Measurements from ENCODE around the gene C1orf21. TPM values are rescaled to one million over a fixed set of nuclear protein-coding genes. Genes with fewer than 3 reads are reported as not detected.

Gene C1orf21
- polyA plus RNA-seq, 3 donors: 0.23 to 1.1 (median 0.28) TPM

GRCh38 chr1:184555665-184556641 is 169.1 kb downstream of the C1orf21 start:
- H3K9me3 Mint-ChIP-seq: peaks cover 0 to 10% (median 3%) of the 10 kb centered on the region in 7 donors
- Histone ChIP-seq H2AFZ (ENCODE audit: insufficient read depth, low read depth, low read length, poor library complexity, severe bottlenecking) (no peak overlapping the region), H3K27ac (ENCODE audit: low read depth in 1 of 2, low read length in 2 of 2) (no peak overlapping the region), H3K36me3 (replicated peaks in 1 of 2; ENCODE audit: control insufficient read depth in 1 of 2, insufficient read depth in 2 of 2, low read length in 2 of 2) (no peaks in the 10 kb centered on the region), H3K79me2 (ENCODE audit: insufficient read depth, low read length) (no peaks in the 10 kb centered on the region), H3K27me3 (ENCODE audit: control insufficient read depth in 2 of 2, insufficient read depth in 2 of 2, low read length in 2 of 2) (no peaks in the 10 kb centered on the region), H3K4me1 (ENCODE audit: control insufficient read depth in 1 of 2, insufficient read depth in 2 of 2, low read length in 2 of 2) (no peaks in the 10 kb centered on the region), H3K9me3 (replicated peaks in 1 of 2; ENCODE audit: control insufficient read depth in 1 of 2, insufficient read depth in 1 of 2, low read length in 2 of 2) (peaks cover 0 to 5% of the 10 kb centered on the region in 2 donors), H3K9ac (ENCODE audit: insufficient read depth, low read length, poor library complexity, severe bottlenecking) (no peak overlapping the region), H3K4me3 (replicated peaks in 1 of 3; ENCODE audit: low read depth in 2 of 3, low read length in 3 of 3) (no peak overlapping the region), H3K4me2 (replicated peaks; ENCODE audit: extremely low read depth, low read length, poor library complexity, severe bottlenecking) (no peak overlapping the region), H4K20me1 (ENCODE audit: insufficient read depth, low read length) (no peaks in the 10 kb centered on the region)
- no peaks in the 10 kb centered on the region for H3K36me3 Mint-ChIP-seq
- no peaks in the 10 kb centered on the region for H3K27me3 Mint-ChIP-seq (ENCODE audit: low read depth in 3 of 3)
- peak overlapping the region in 1 of 7 donors; percentile 45 for H3K27ac Mint-ChIP-seq
- TF ChIP-seq, protein P1, sequence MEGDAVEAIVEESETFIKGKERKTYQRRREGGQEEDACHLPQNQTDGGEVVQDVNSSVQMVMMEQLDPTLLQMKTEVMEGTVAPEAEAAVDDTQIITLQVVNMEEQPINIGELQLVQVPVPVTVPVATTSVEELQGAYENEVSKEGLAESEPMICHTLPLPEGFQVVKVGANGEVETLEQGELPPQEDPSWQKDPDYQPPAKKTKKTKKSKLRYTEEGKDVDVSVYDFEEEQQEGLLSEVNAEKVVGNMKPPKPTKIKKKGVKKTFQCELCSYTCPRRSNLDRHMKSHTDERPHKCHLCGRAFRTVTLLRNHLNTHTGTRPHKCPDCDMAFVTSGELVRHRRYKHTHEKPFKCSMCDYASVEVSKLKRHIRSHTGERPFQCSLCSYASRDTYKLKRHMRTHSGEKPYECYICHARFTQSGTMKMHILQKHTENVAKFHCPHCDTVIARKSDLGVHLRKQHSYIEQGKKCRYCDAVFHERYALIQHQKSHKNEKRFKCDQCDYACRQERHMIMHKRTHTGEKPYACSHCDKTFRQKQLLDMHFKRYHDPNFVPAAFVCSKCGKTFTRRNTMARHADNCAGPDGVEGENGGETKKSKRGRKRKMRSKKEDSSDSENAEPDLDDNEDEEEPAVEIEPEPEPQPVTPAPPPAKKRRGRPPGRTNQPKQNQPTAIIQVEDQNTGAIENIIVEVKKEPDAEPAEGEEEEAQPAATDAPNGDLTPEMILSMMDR (IDR thresholded peaks at IDR 0.05): no peak
- peaks cover 3% of the 10 kb centered on the region for H3K4me1 Mint-ChIP-seq
- WGBS (ENCODE audit: insufficient coverage): 89% methylated on average over 3 of the region's 7 CpGs
- intact Hi-C loops (cut with micrococcal nuclease): no loop called here
- no peak for DNase-seq
- no peak overlapping the region for H3K4me3 Mint-ChIP-seq

- peaks cover 0 to 5% of the 10 kb centered on the region in 2 donors for H3K9me3 ChIP-seq (replicated peaks in 1 of 2; ENCODE audit: control insufficient read depth in 1 of 2, insufficient read depth in 1 of 2, low read length in 2 of 2)
- WGBS (ENCODE audit: insufficient coverage): 100% methylated on average over 1 of the region's 2 CpGs
- no peak overlapping the region for H3K4me3 ChIP-seq (replicated peaks in 1 of 3; ENCODE audit: low read depth in 2 of 3, low read length in 3 of 3)
- H3K36me3 ChIP-seq (replicated peaks in 1 of 2; ENCODE audit: control insufficient read depth in 1 of 2, insufficient read depth in 2 of 2, low read length in 2 of 2): no peaks in the 10 kb centered on the region
- H3K27ac Mint-ChIP-seq: no peak overlapping the region
- no peaks in the 10 kb centered on the region for H3K79me2 ChIP-seq (ENCODE audit: insufficient read depth, low read length)
- H3K27me3 Mint-ChIP-seq (ENCODE audit: low read depth in 3 of 3): no peaks in the 10 kb centered on the region
- no peak for DNase-seq
- intact Hi-C loops (cut with micrococcal nuclease): no loop called here
- TF ChIP-seq, protein P1 (IDR thresholded peaks at IDR 0.05): no peak
- no peak overlapping the region for H3K4me2 ChIP-seq (replicated peaks; ENCODE audit: extremely low read depth, low read length, poor library complexity, severe bottlenecking)
- H3K27me3 ChIP-seq (ENCODE audit: control insufficient read depth in 2 of 2, insufficient read depth in 2 of 2, low read length in 2 of 2): no peaks in the 10 kb centered on the region
- H2AFZ ChIP-seq (ENCODE audit: insufficient read depth, low read depth, low read length, poor library complexity, severe bottlenecking): no peak overlapping the region
- no peaks in the 10 kb centered on the region for H3K36me3 Mint-ChIP-seq
- peaks cover 2 to 10% (median 3%) of the 10 kb centered on the region in 7 donors for H3K9me3 Mint-ChIP-seq
- no peak overlapping the region for H3K4me3 Mint-ChIP-seq
- no peaks in the 10 kb centered on the region for H3K4me1 ChIP-seq (ENCODE audit: control insufficient read depth in 1 of 2, insufficient read depth in 2 of 2, low read length in 2 of 2)
- H4K20me1 ChIP-seq (ENCODE audit: insufficient read depth, low read length): no peaks in the 10 kb centered on the region
- no peak overlapping the region for H3K27ac ChIP-seq (ENCODE audit: low read depth in 1 of 2, low read length in 2 of 2)
- peaks cover 3% of the 10 kb centered on the region for H3K4me1 Mint-ChIP-seq
- H3K9ac ChIP-seq (ENCODE audit: insufficient read depth, low read length, poor library complexity, severe bottlenecking): no peak overlapping the region
These were observed 169.8 kb downstream of the C1orf21 start for GRCh38 chr1:184556665-184557064.
